Endothelial cell of umbilical vein (primary cell): ENCODE results near the gene WDFY2. TPM values are rescaled to one million over a fixed set of nuclear protein-coding genes. Genes with fewer than 3 reads are reported as not detected.

ENCODE experiments used
- BruUV-seq: library from RNA; stranded (reverse); fragments of 400-500 nt; replicated peaks from 2 replicates; lab custom pipeline; 2021; lab: Mats Ljungman, UMichigan
- CTCF ChIA-PET: fragments of 300-600, 350-600 bp; sonication (Branson Sonifier 250); formaldehyde crosslinking; loops from one replicate; lab custom pipeline; 2021; ENCODE audit warnings: antibody characterized with exemption, inconsistent platforms; lab: Charles Lee
- POLR2A ChIA-PET: fragments of 300-600, 350-600 bp; sonication (Branson Sonifier 250); formaldehyde crosslinking; loops from one replicate; lab custom pipeline; 2021; ENCODE audit warnings: antibody characterized with exemption, inconsistent platforms; lab: Charles Lee
- DNase-seq: peaks from one replicate; pipeline ENCODE4 v3.0.0-alpha.2; 2011; ENCODE audit warnings: low read depth, low spot score
- FAIRE-seq: peaks from 2 replicates; lab custom pipeline; 2011; peaks lifted over from hg19 to GRCh38; lab: Jason Lieb, UNC
- H2AFZ ChIP-seq: 2 replicates; pipeline ENCODE4 v1.6.0; 2012; ENCODE audit warnings: low read depth, low read length, control low read depth, inconsistent platforms
- H3K27ac ChIP-seq: 2 replicates; pipeline ENCODE4 v1.5.1; 2011; ENCODE audit warnings: low read depth, mild to moderate bottlenecking, control low read depth, low read length, moderate library complexity; ENCODE audit not compliant: insufficient read depth
- H3K27me3 ChIP-seq, 2 experiments: 2 replicates each; pipeline versions ENCODE4 v1.6.0 to v1.6.1; 2011; ENCODE audit warnings: low read length in 2 of 2, mixed read lengths in 1 of 2; ENCODE audit not compliant: control insufficient read depth in 2 of 2, insufficient read depth in 2 of 2
- H3K36me3 ChIP-seq, 2 experiments: 2 replicates in 1 of 2; 3 replicates in 1 of 2; pipeline ENCODE4 v1.5.1; 2011; ENCODE audit warnings: low read length in 2 of 2, mild to moderate bottlenecking in 1 of 2, moderate library complexity in 1 of 2; ENCODE audit not compliant: control insufficient read depth in 2 of 2, insufficient read depth in 2 of 2; ENCODE audit errors: extremely low read depth in 1 of 2
- H3K4me1 ChIP-seq: 3 replicates; pipeline ENCODE4 v1.5.1; 2011; ENCODE audit warnings: mild to moderate bottlenecking, low read length; ENCODE audit not compliant: control insufficient read depth, insufficient read depth; ENCODE audit errors: extremely low read depth
- H3K4me2 ChIP-seq: 2 replicates; pipeline ENCODE4 v1.6.1; 2011; ENCODE audit warnings: low read length, control low read depth, mixed read lengths; ENCODE audit not compliant: insufficient read depth
- H3K4me3 ChIP-seq, 3 experiments: fragments of 200-600 bp in 1 of 3; sonication (generic), shearing (Covaris generic) in 1 of 3; replicated peaks in 1 of 3; 2 replicates each; pipeline ENCODE4 v1.5.1; 2011 to 2016; ENCODE audit warnings: control low read depth in 3 of 3, low read length in 3 of 3, mild to moderate bottlenecking in 2 of 3, inconsistent platforms in 1 of 3, low read depth in 1 of 3, moderate library complexity in 1 of 3; ENCODE audit not compliant: insufficient read depth in 1 of 3
- H3K79me2 ChIP-seq: 2 replicates; pipeline ENCODE4 v1.6.0; 2012; ENCODE audit warnings: low read length, inconsistent platforms; ENCODE audit not compliant: control insufficient read depth, insufficient read depth
- H3K9ac ChIP-seq: replicated peaks from 2 replicates; pipeline ENCODE3; 2011; ENCODE audit warnings: low read length, control low read depth; ENCODE audit not compliant: insufficient read depth; ENCODE audit errors: extremely low read depth
- H3K9me1 ChIP-seq: replicated peaks from 3 replicates; pipeline ENCODE4 v1.6.0; 2011; ENCODE audit warnings: mild to moderate bottlenecking, low read length; ENCODE audit not compliant: control insufficient read depth, insufficient read depth; ENCODE audit errors: extremely low read depth
- H3K9me3 ChIP-seq: replicated peaks from 2 replicates; pipeline ENCODE4 v1.5.1; 2012; ENCODE audit warnings: low read length, inconsistent platforms; ENCODE audit not compliant: control insufficient read depth, insufficient read depth
- H4K20me1 ChIP-seq: replicated peaks from 2 replicates; pipeline ENCODE3; 2011; ENCODE audit warnings: mild to moderate bottlenecking, low read length; ENCODE audit not compliant: control insufficient read depth, insufficient read depth; ENCODE audit errors: extremely low read depth
- CTCF ChIP-seq, 2 donors: IDR thresholded peaks; 1 replicate in 1 of 2; 2 replicates in 1 of 2; pipeline ENCODE4 v1.5.1; 2011; ENCODE audit warnings: low read length in 2 of 2, mild to moderate bottlenecking in 2 of 2, moderate library complexity in 2 of 2, control low read depth in 1 of 2, inconsistent platforms in 1 of 2, low read depth in 1 of 2; ENCODE audit not compliant: insufficient read depth in 1 of 2; ENCODE audit errors: extremely low read depth in 1 of 2
- EZH2 ChIP-seq: IDR thresholded peaks from 2 replicates; pipeline ENCODE4 v1.6.1; 2012; ENCODE audit warnings: borderline replicate concordance, low read depth, mild to moderate bottlenecking, moderate library complexity, low read length, inconsistent platforms; ENCODE audit not compliant: severe bottlenecking
- FOS ChIP-seq: IDR thresholded peaks from 2 replicates; pipeline ENCODE4 v1.6.1; 2011; ENCODE audit warnings: mild to moderate bottlenecking, low read length, moderate library complexity, borderline replicate concordance; ENCODE audit not compliant: insufficient read depth
- GATA2 ChIP-seq: IDR thresholded peaks from 2 replicates; pipeline ENCODE4 v1.7.0; 2011; ENCODE audit warnings: low read depth, mild to moderate bottlenecking, moderate library complexity, mixed read lengths, low read length; ENCODE audit not compliant: insufficient read length, insufficient read depth
- JUN ChIP-seq: IDR thresholded peaks from 2 replicates; pipeline ENCODE4 v1.6.1; 2011; ENCODE audit warnings: borderline replicate concordance, low read depth; ENCODE audit not compliant: insufficient read length, insufficient read depth
- MAX ChIP-seq: IDR thresholded peaks from 2 replicates; pipeline ENCODE4 v1.6.1; 2011; ENCODE audit not compliant: insufficient read depth, insufficient read length
- MYC ChIP-seq: IDR thresholded peaks from one replicate; pipeline ENCODE4 v1.6.1; 2011; ENCODE audit warnings: mild to moderate bottlenecking, low read depth, low read length
- POLR2A ChIP-seq: IDR thresholded peaks from 2 replicates; pipeline ENCODE4 v1.6.1; 2012; ENCODE audit warnings: low read depth, mild to moderate bottlenecking, control low read depth, low read length
- POLR2AphosphoS5 ChIP-seq: IDR thresholded peaks from 2 replicates; pipeline ENCODE4 v1.6.1; 2012; ENCODE audit warnings: low read depth, mild to moderate bottlenecking, control low read depth, low read length, moderate library complexity; ENCODE audit not compliant: insufficient read depth
- dilution Hi-C: fragments of 300-500 bp; cut with MboI; formaldehyde crosslinking; loops from one replicate; pipeline ENCODE4 v1.15.0; 2019; ENCODE audit warnings: low sequenced_read_pairs; ENCODE audit not compliant: extremely low pct_ligation_motif_present
- intact Hi-C: fragments of 100-400 bp; cut with micrococcal nuclease; formaldehyde crosslinking; loops from one replicate; pipeline ENCODE4 v1.10.0; 2022
- polyA plus RNA-seq, 4 experiments: library from polyadenylated mRNA; depleted of rRNA in 3 of 4; stranded (reverse) in 3 of 4; unstranded in 1 of 4; fragments of >200 nt; gene quantifications; 2 replicates each; pipeline versions ENCODE4 v1.2.1 to v1.2.3, GENCODE V29; 2011 to 2012; ENCODE audit warnings: missing spikeins in 1 of 4
- total RNA-seq: library from RNA; stranded (reverse); gene quantifications from 2 replicates; pipeline ENCODE4 v1.2.3, GENCODE V29; 2021

WDFY2 gene
- total and polyA plus RNA-seq, 2 donors (not counting 3 experiments of a cell fraction or from before 2014, with no cell fraction given) = 2.1 to 5.5 TPM

- no peaks in the 10 kb centered on the region for H3K9me1 ChIP-seq
- H2AFZ ChIP-seq = peak overlapping the region; percentile 94
- intact Hi-C loops (loop anchor here (5.0 to 10.0 kb wide), 5 partner anchors 144 to 541 kb away; partner anchors contain the start of genes ALG11, ATP7B, FAM124A and NEK5), dilution Hi-C loops (no loop called here)
- H3K4me1 ChIP-seq = peaks cover 14% of the 10 kb centered on the region
- TSS peak; percentile 64 for BruUV-seq
- ChIA-PET CTCF (interaction anchor here (0.8 to 1.2 kb wide), 4 partner anchors 24 to 214 kb away, joined by 3 read pairs; no protein-coding TSS in a partner anchor), POLR2A (interaction anchor here (2.3 kb wide), 1 partner anchor 131 kb away, joined by 22 read pairs; the partner anchor contains the start of gene INTS6)
- H3K9ac ChIP-seq = no peak overlapping the region
- H3K4me3 ChIP-seq = peak overlapping the region in 2 of 3 experiments; percentile 20 to 24
- peak overlapping the region; percentile 82 for H3K4me2 ChIP-seq
- no peaks in the 10 kb centered on the region for H3K9me3 ChIP-seq
- no peak for FAIRE-seq
- H3K27ac ChIP-seq = peak overlapping the region; percentile 52
- TF ChIP-seq JUN (no peak), MAX (no peak), FOS (no peak), EZH2 (no peak), MYC (no peak), GATA2 (no peak), POLR2AphosphoS5 (no peak), POLR2A (no peak), CTCF (IDR thresholded peaks at IDR 0.05; ENCODE audit: extremely low read depth in 1 of 2, insufficient read depth in 1 of 2, low read depth in 1 of 2, low read length in 2 of 2) (no peak)
- no peak for DNase-seq
- H4K20me1 ChIP-seq = no peaks in the 10 kb centered on the region
- H3K79me2 ChIP-seq = peaks cover 3% of the 10 kb centered on the region
- no peaks in the 10 kb centered on the region for H3K36me3 ChIP-seq
- H3K27me3 ChIP-seq = no peaks in the 10 kb centered on the region
These were observed 790 bp upstream of the WDFY2 start for GRCh38 chr13:51583469-51583874.
